Caco-2 (cell line): ENCODE results near the gene NFIA. TPM values are rescaled to one million over a fixed set of nuclear protein-coding genes. Genes with fewer than 3 reads are reported as not detected.

Source experiments
- BruUV-seq: library from RNA; stranded (reverse); fragments of 400-500 nt; replicated peaks from 2 replicates; lab custom pipeline; 2021; lab: Mats Ljungman, UMichigan
- CTCF ChIA-PET: fragments of 300-600 bp; sonication (Branson Sonifier 250); formaldehyde crosslinking; loops from one replicate; lab custom pipeline; 2022; ENCODE audit warnings: antibody characterized with exemption; lab: Charles Lee
- POLR2A ChIA-PET: fragments of 300-600 bp; sonication (Branson Sonifier 250); formaldehyde crosslinking; loops from one replicate; lab custom pipeline; 2022; ENCODE audit warnings: antibody characterized with exemption; lab: Charles Lee
- DNase-seq, 2 experiments: peaks; one replicate each; pipeline versions ENCODE4 v3.0.0 to v3.0.0-alpha.2; 2020 to 2022
- H3K27me3 ChIP-seq: replicated peaks from 2 replicates; pipeline ENCODE4 v1.6.0; 2011; ENCODE audit warnings: low read length; ENCODE audit not compliant: control insufficient read depth, insufficient read depth
- H3K36me3 ChIP-seq: 2 replicates; pipeline ENCODE4 v1.5.1; 2011; ENCODE audit warnings: low read length; ENCODE audit not compliant: control insufficient read depth, insufficient read depth
- H3K4me1 ChIP-seq: fragments of 250-450 bp; sonication (Bioruptor Pico); 2 replicates; pipeline ENCODE4 v1.5.1; 2020; ENCODE audit warnings: mild to moderate bottlenecking
- H3K4me3 ChIP-seq: 2 replicates; pipeline ENCODE4 v1.5.1; 2011; ENCODE audit warnings: low read depth, mild to moderate bottlenecking, control low read depth, low read length
- H3K9me3 ChIP-seq: fragments of 250-450 bp; sonication (Bioruptor Pico); 2 replicates; pipeline ENCODE4 v1.5.1; 2020; ENCODE audit warnings: mild to moderate bottlenecking, moderate library complexity
- H3K27ac Mint-ChIP-seq: one replicate; pipeline ENCODE4 v1.8.0; 2022; ENCODE audit warnings: mixed read lengths; ENCODE audit not compliant: unreplicated experiment
- H3K27me3 Mint-ChIP-seq: one replicate; pipeline ENCODE4 v1.8.0; 2022; ENCODE audit warnings: mixed read lengths; ENCODE audit not compliant: insufficient read depth, unreplicated experiment
- H3K36me3 Mint-ChIP-seq: one replicate; pipeline ENCODE4 v1.8.0; 2022; ENCODE audit warnings: mild to moderate bottlenecking, mixed read lengths; ENCODE audit not compliant: insufficient read depth, unreplicated experiment
- H3K4me1 Mint-ChIP-seq: one replicate; pipeline ENCODE4 v1.8.0; 2022; ENCODE audit warnings: low read depth, mixed read lengths; ENCODE audit not compliant: unreplicated experiment
- H3K4me3 Mint-ChIP-seq: one replicate; pipeline ENCODE4 v1.8.0; 2022; ENCODE audit warnings: mild to moderate bottlenecking, moderate library complexity, mixed read lengths; ENCODE audit not compliant: unreplicated experiment
- H3K9me3 Mint-ChIP-seq: one replicate; pipeline ENCODE4 v1.8.0; 2022; ENCODE audit warnings: mixed read lengths; ENCODE audit not compliant: unreplicated experiment
- intact Hi-C: fragments of 100-400 bp; cut with micrococcal nuclease; formaldehyde crosslinking; loops from one replicate; pipeline ENCODE4 v1.10.0; 2022; ENCODE audit not compliant: unreplicated experiment
- total RNA-seq: library from RNA; stranded (reverse); gene quantifications from 2 replicates; pipeline ENCODE4 v1.2.3, GENCODE V29; 2022
- TF ChIP-seq, protein P1 (sequence below), 2 experiments: fragments of 200-600 bp in 1 of 2; IDR thresholded peaks; 1 replicate in 1 of 2; 2 replicates in 1 of 2; pipeline versions ENCODE4 v1.5.1 to v1.8.0; 2011 to 2022; ENCODE audit warnings: antibody characterized with exemption in 1 of 2, control low read depth in 1 of 2, inconsistent platforms in 1 of 2, low read depth in 1 of 2, low read length in 1 of 2, mild to moderate bottlenecking in 1 of 2, moderate library complexity in 1 of 2; ENCODE audit not compliant: insufficient read depth in 1 of 2, severe bottlenecking in 1 of 2, unreplicated experiment in 1 of 2

The NFIA gene
- total RNA-seq, 1 experiment from 2014 or later: 1.4 TPM

- H3K27me3 ChIP-seq: no peaks in the 10 kb centered on the region
- no TSS peak for BruUV-seq
- Mint-ChIP-seq H3K36me3 (no peaks in the 10 kb centered on the region), H3K9me3 (no peaks in the 10 kb centered on the region), H3K4me3 (no peak overlapping the region), H3K27me3 (no peaks in the 10 kb centered on the region), H3K27ac (no peak overlapping the region), H3K4me1 (peaks cover 9% of the 10 kb centered on the region)
- POLR2A ChIA-PET: no interaction called here
- H3K4me3 ChIP-seq: no peak overlapping the region
- intact Hi-C loops: no loop called here
- CTCF ChIA-PET: no interaction called here
- DNase-seq: no peak
- peaks cover 3% of the 10 kb centered on the region for H3K4me1 ChIP-seq
- TF ChIP-seq, protein P1, sequence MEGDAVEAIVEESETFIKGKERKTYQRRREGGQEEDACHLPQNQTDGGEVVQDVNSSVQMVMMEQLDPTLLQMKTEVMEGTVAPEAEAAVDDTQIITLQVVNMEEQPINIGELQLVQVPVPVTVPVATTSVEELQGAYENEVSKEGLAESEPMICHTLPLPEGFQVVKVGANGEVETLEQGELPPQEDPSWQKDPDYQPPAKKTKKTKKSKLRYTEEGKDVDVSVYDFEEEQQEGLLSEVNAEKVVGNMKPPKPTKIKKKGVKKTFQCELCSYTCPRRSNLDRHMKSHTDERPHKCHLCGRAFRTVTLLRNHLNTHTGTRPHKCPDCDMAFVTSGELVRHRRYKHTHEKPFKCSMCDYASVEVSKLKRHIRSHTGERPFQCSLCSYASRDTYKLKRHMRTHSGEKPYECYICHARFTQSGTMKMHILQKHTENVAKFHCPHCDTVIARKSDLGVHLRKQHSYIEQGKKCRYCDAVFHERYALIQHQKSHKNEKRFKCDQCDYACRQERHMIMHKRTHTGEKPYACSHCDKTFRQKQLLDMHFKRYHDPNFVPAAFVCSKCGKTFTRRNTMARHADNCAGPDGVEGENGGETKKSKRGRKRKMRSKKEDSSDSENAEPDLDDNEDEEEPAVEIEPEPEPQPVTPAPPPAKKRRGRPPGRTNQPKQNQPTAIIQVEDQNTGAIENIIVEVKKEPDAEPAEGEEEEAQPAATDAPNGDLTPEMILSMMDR (IDR thresholded peaks at IDR 0.05; ENCODE audit: insufficient read depth in 1 of 2, low read depth in 1 of 2, low read length in 1 of 2, severe bottlenecking in 1 of 2, unreplicated experiment in 1 of 2): no peak
- no peaks in the 10 kb centered on the region for H3K9me3 ChIP-seq
- H3K36me3 ChIP-seq: no peaks in the 10 kb centered on the region
Observed at GRCh38 chr1:61142726-61143500, 60.6 kb downstream of the NFIA start.

DNA sequence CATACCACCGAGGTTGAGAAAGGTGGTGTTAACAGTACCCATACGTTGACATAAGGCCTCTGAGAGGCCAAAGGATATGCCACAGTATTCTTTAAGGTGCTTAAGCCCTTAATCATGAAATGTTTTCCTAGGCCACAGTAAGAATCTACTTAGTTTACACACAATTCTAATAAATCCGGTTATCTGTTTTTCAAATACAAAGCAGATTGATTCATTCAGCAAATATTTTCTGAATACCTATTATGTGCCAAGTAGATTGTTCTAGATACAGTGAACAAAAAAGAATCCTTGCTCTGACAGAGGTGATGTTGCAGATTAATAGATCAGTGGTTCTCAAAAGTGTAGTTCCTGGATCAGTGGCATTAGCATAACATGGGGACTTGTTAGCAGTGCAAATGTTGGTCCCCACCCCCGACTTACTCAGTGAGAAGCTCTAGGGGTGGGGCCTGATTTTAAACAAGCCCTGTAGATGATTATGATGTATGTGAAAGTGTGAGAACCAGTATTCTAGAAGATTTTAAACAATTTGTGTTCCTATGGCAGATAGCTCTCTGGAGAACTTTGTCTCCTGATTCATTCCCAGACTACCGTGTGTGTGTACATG lies 61.6 kb downstream of the NFIA start:
- H3K36me3 ChIP-seq: no peaks in the 10 kb centered on the region
- ChIA-PET POLR2A (no interaction called here), CTCF (no interaction called here)
- no TSS peak for BruUV-seq
- Mint-ChIP-seq H3K4me1 (peaks cover 15% of the 10 kb centered on the region), H3K36me3 (no peaks in the 10 kb centered on the region), H3K9me3 (no peaks in the 10 kb centered on the region), H3K4me3 (no peak overlapping the region), H3K27me3 (no peaks in the 10 kb centered on the region), H3K27ac (no peak overlapping the region)
- TF ChIP-seq, protein P1 (IDR thresholded peaks at IDR 0.05; ENCODE audit: insufficient read depth in 1 of 2, low read depth in 1 of 2, low read length in 1 of 2, severe bottlenecking in 1 of 2, unreplicated experiment in 1 of 2): no peak
- H3K9me3 ChIP-seq: no peaks in the 10 kb centered on the region
- no peaks in the 10 kb centered on the region for H3K27me3 ChIP-seq
- no peak for DNase-seq
- intact Hi-C loops: no loop called here
- H3K4me1 ChIP-seq: peaks cover 10% of the 10 kb centered on the region
- no peak overlapping the region for H3K4me3 ChIP-seq

DNA sequence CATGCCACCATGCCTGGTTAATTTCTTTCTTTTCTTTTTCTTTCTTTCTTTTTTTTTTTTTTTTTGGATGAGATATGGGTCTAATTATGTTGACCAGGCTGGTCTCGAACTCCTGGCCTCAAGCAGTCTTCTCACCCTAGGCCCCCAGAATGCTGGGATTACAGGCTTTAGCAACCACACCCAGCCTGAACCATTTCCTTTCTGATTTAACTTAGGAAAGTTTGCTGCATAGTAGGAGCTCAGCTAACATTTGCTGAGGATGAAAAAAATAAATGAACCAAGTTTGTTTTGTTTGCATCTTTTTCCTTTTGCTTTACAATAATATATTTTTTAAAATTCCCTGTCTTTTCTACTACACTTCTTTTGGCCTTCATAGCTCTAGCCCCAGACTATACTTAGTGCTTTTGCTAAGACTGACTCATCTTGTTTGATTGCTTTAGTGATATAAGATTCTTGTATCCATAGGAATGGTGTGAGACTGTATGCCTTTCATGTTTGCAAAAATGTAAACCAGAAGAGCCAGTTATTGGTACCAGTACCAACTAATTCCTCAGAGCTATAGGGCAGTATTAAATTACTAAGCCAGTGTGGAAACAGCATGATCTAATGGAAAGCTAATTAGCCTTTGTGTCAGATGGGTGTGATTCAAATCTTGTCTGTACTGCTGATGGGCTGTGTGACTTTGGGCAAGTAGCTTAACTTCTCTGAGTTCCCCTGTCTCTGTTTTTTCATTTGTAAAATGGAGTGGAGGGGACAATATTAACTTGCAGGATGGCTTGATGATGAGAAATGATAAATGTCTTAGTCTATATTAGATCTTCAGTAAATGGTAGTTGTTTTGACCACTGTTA lies 66.9 kb downstream of the NFIA start:
- peaks cover 14% of the 10 kb centered on the region for H3K4me1 ChIP-seq
- Mint-ChIP-seq H3K27me3 (no peaks in the 10 kb centered on the region), H3K4me3 (no peak overlapping the region), H3K27ac (no peak overlapping the region), H3K36me3 (no peaks in the 10 kb centered on the region), H3K4me1 (peaks cover 21% of the 10 kb centered on the region), H3K9me3 (no peaks in the 10 kb centered on the region)
- H3K9me3 ChIP-seq: no peaks in the 10 kb centered on the region
- ChIA-PET CTCF (interaction anchor here (0.8 kb wide), 1 partner anchor 99 kb away, joined by 3 read pairs; no protein-coding TSS in a partner anchor), POLR2A (interaction anchor here (0.5 kb wide), 1 partner anchor 48 kb away, joined by 4 read pairs; no protein-coding TSS in a partner anchor)
- no peak overlapping the region for H3K4me3 ChIP-seq
- no peaks in the 10 kb centered on the region for H3K27me3 ChIP-seq
- no peak for DNase-seq
- H3K36me3 ChIP-seq: no peaks in the 10 kb centered on the region
- TF ChIP-seq, protein P1 (IDR thresholded peaks at IDR 0.05; ENCODE audit: insufficient read depth in 1 of 2, low read depth in 1 of 2, low read length in 1 of 2, severe bottlenecking in 1 of 2, unreplicated experiment in 1 of 2): no peak
- intact Hi-C loops: no loop called here
- no TSS peak for BruUV-seq
